ENCODE data around the gene PWWP2B.

- TF ChIP-seq EP300 (IDR thresholded peaks at IDR 0.05) (no peak), MYC (IDR thresholded peaks at IDR 0.05; ENCODE audit: borderline replicate concordance, low read length) (no peak), CTCF (IDR thresholded peaks at IDR 0.05) (no peak), RAD21 (conservative IDR thresholded peaks at IDR 0.05 in 1 of 2, IDR thresholded peaks at IDR 0.05 in 1 of 2) (no peak), MAZ (IDR thresholded peaks at IDR 0.05; ENCODE audit: borderline replicate concordance, low read depth, low read length) (no peak), CEBPB (IDR thresholded peaks at IDR 0.05) (no peak)
Measured at GRCh38 chr10:132462463-132463332, 65.7 kb downstream of the PWWP2B start.
